Measurements from ENCODE around the gene STRA8.

DNA sequence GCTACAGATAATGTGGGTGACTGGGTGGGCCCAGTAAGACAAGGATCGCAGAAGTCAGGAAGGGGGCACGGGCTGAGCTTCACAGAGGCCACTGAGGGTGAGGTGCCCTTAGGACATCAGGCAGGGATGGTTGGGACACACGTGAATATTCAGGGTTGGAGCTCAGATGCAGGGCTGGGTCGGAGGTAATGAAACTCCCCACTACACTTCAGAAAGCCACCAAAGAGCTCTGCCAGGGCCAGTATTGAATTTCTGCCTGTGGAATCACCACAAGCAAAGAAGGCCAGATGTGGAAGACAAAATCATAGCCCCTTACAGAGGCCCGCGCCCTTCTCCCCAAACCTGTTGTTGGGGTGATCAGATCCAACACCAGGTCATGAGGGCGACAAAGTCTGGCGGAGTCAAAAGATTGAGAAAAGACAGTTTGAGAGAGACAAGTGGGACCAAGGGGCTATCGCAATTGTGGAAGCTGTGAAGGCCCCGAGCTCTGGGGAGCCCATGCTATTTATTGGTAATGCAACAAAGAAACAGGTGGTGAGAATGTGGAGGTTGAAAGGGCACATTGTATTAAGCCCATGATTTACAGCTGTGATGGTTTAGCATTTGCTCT, 42.4 kb downstream of the STRA8 start:
- TF ChIP-seq EZH2 (optimal IDR thresholded peaks at IDR 0.05; ENCODE audit: low read depth, low read length) (no peak), EZH2phosphoT487 (IDR thresholded peaks at IDR 0.05; ENCODE audit: low read length) (no peak)
- TF ChIP-seq, protein P1, sequence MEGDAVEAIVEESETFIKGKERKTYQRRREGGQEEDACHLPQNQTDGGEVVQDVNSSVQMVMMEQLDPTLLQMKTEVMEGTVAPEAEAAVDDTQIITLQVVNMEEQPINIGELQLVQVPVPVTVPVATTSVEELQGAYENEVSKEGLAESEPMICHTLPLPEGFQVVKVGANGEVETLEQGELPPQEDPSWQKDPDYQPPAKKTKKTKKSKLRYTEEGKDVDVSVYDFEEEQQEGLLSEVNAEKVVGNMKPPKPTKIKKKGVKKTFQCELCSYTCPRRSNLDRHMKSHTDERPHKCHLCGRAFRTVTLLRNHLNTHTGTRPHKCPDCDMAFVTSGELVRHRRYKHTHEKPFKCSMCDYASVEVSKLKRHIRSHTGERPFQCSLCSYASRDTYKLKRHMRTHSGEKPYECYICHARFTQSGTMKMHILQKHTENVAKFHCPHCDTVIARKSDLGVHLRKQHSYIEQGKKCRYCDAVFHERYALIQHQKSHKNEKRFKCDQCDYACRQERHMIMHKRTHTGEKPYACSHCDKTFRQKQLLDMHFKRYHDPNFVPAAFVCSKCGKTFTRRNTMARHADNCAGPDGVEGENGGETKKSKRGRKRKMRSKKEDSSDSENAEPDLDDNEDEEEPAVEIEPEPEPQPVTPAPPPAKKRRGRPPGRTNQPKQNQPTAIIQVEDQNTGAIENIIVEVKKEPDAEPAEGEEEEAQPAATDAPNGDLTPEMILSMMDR (IDR thresholded peaks at IDR 0.05; ENCODE audit: low read length), result no peak

Data from MM.1S (cell line).